DMS53 treated with DMSO at 0.1 percent for 48 hours (cell line): ENCODE measurements around the gene DCAF11.

Experiments used
- DNase-seq: peaks from one replicate; lab custom pipeline; 2025; ENCODE audit not compliant: unreplicated experiment; lab: John Stamatoyannopoulos, UW

Gene DCAF11

GRCh38 chr14:24137529-24138395 lies 23.2 kb downstream of the DCAF11 start:
- DNase-seq = no peak

GRCh38 chr14:24138396-24139271 lies 24.1 kb downstream of the DCAF11 start:
- no peak for DNase-seq

GRCh38 chr14:24139272-24139934 lies 24.8 kb downstream of the DCAF11 start:
- no peak for DNase-seq

DNA sequence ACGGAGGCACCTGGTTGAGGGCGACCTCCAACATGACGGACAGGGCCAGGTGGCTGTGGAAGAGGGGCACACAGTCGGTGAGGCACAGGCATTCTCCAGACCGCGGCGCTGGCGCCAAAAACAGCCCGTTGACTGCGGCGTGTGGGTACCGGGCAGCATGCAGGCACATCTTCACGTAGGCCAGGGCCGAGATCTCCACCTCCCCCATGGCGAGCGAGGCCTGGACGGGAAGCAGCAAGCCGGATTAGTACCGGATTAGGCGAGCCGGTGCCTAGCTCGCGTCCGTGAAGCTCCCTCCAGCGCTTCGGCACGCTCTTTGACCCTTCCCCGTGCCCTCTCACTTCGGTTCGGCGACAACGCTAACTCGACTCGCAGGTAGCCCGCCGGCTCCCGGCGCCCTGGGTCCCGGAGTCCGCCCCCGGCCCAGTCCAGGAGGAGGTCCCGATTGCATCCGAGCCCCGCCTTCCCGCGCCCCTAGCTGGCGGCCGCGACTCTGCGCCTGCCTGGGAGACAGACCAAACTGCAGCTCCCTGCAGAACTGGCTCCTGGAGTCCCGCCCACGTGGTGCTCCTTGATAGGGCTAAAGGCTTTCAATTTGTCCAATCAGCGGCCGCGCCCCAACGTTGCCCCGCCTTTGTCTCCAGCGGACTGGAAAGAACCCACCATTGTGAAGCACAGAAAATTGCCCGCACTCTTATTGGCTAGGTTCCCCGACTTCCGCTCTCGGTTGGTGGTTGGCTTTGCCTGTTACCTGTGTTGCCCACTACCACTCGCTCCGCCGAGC lies 26.7 kb downstream of the DCAF11 start, which contains the start of gene EMC9:
EMC9 (minus strand) TSS at position 495 of the 784 bp plus-strand sequence; CDS start at position 208, 287 bp downstream.
- peak; percentile 96 for DNase-seq

DNA sequence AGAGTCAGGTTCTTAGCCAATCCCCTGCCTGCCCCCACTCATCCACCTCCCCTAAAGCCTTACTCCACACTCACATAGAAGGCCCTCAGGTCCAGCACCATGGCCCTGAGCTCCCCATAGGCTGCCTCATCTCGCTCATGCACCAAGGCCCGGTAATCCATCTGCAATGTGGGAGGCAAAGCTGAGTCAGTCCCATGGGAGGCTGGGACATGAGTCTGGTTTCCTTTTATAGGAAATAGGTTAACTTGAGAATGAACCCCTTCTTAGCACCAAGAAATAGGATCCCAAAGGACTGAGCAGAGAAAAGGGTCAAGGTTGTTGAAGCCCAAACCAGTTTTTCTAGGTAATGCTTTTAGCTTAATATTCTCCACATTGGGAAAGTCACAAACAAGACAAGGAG lies 28.9 kb downstream of the DCAF11 start:
- DNase-seq = no peak

GRCh38 chr14:24144451-24144850 lies 29.9 kb downstream of the DCAF11 start:
- DNase-seq = no peak

DNA sequence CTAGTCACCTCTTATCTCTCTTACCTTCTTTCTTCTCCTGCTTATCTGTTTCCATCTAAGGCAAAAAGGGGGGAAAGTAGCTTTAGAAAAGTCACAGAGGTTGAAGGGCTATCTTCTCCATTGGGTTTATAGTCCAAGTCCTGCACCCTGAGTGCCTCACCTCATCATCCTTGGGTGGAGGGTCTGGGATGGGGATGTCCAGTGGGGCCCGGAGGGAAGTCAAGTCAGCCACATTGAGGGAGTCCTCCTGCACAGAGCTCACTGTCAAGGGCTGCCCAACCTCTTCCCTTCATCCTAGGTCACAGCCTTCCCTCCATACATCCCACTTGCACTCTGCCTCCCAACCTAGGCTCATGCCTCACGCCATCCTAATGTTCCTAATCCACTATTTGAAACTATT lies 30.6 kb downstream of the DCAF11 start:
- no peak for DNase-seq

- DNase-seq = no peak
Measured at GRCh38 chr14:24145690-24146452, 31.3 kb downstream of the DCAF11 start.

- DNase-seq = peak; percentile 79
Measured at GRCh38 chr14:24146453-24146977, 31.9 kb downstream of the DCAF11 start, which contains the start of gene PSME2. PSME2 (minus strand) TSS chr14:24146610; CDS start chr14:24146581, 29 bp downstream.

- DNase-seq = peak; percentile 94
Measured at GRCh38 chr14:24146978-24147760, 32.6 kb downstream of the DCAF11 start, which contains the start of gene RNF31. RNF31 (plus strand) TSS chr14:24147498; CDS start chr14:24147699, 201 bp downstream.

GRCh38 chr14:24147761-24148428 lies 33.3 kb downstream of the DCAF11 start:
- no peak for DNase-seq

- DNase-seq = no peak
Measured at GRCh38 chr14:24149302-24149969, 34.9 kb downstream of the DCAF11 start.

DNA sequence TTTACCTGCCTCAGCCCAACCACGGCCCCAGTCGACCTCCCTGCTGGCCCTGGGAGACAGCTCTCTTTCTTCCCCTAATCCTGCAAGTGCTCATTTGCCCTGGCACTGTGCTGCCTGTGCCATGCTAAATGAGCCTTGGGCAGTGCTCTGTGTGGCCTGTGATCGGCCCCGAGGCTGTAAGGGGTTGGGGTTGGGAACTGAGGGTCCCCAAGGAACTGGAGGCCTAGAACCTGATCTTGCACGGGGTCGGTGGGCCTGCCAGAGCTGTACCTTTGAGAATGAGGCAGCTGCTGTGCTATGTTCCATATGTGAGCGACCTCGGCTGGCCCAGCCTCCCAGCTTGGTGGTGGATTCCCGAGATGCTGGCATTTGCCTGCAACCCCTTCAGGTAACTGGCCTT lies 35.5 kb downstream of the DCAF11 start:
- no peak for DNase-seq

- DNase-seq = no peak
Measured at GRCh38 chr14:24150567-24150966, 36.0 kb downstream of the DCAF11 start.

DNA sequence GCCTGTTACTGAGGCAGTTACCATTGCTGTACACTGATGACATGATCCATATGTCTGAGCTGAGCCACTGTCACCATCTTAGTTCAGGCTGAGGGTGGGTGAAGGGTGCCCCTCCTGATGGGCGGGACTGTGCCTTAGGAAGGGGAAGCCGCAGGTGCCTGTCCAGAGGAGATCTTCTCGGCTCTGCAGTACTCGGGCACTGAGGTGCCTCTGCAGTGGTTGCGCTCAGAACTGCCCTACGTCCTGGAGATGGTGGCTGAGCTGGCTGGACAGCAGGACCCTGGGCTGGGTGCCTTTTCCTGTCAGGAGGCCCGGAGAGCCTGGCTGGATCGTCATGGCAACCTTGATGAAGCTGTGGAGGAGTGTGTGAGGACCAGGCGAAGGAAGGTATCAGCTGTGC lies 36.4 kb downstream of the DCAF11 start:
- no peak for DNase-seq

DNA sequence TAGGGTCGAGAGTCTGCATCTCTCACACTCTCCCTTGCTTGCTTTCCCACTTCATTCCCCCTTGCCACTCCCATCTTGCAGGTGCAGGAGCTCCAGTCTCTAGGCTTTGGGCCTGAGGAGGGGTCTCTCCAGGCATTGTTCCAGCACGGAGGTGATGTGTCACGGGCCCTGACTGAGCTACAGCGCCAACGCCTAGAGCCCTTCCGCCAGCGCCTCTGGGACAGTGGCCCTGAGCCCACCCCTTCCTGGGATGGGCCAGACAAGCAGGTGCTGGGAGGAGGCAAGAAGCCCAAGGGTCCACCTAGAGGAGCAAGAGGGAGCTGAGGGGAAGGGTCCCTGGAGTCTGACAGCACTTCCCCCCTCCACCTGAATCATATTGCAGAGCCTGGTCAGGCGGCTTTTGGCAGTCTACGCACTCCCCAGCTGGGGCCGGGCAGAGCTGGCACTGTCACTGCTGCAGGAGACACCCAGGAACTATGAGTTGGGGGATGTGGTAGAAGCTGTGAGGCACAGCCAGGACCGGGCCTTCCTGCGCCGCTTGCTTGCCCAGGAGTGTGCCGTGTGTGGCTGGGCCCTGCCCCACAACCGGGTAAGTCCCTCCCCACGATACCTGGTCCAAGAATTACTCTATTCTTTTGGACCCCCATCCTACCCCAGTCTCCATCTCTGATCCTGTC lies 37.0 kb downstream of the DCAF11 start:
- DNase-seq = no peak

GRCh38 chr14:24155100-24155499 lies 40.5 kb downstream of the DCAF11 start:
- DNase-seq = no peak
